ENCODE data around the gene SHROOM2.

- TF ChIP-seq, protein P1, sequence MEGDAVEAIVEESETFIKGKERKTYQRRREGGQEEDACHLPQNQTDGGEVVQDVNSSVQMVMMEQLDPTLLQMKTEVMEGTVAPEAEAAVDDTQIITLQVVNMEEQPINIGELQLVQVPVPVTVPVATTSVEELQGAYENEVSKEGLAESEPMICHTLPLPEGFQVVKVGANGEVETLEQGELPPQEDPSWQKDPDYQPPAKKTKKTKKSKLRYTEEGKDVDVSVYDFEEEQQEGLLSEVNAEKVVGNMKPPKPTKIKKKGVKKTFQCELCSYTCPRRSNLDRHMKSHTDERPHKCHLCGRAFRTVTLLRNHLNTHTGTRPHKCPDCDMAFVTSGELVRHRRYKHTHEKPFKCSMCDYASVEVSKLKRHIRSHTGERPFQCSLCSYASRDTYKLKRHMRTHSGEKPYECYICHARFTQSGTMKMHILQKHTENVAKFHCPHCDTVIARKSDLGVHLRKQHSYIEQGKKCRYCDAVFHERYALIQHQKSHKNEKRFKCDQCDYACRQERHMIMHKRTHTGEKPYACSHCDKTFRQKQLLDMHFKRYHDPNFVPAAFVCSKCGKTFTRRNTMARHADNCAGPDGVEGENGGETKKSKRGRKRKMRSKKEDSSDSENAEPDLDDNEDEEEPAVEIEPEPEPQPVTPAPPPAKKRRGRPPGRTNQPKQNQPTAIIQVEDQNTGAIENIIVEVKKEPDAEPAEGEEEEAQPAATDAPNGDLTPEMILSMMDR (IDR thresholded peaks at IDR 0.05 in 8 of 11, conservative IDR thresholded peaks at IDR 0.05 in 3 of 11), result no peak
- no peak for TF ChIP-seq POLR2AphosphoS5 (IDR thresholded peaks at IDR 0.05)
These were observed 123.0 kb downstream of the SHROOM2 start for GRCh38 chrX:9909254-9909653.
